Measurements from ENCODE around the gene CHAD.
A peak's percentile ranks its signal among the peaks of the same experiment; 100 is the strongest.

Gene CHAD, protein sequence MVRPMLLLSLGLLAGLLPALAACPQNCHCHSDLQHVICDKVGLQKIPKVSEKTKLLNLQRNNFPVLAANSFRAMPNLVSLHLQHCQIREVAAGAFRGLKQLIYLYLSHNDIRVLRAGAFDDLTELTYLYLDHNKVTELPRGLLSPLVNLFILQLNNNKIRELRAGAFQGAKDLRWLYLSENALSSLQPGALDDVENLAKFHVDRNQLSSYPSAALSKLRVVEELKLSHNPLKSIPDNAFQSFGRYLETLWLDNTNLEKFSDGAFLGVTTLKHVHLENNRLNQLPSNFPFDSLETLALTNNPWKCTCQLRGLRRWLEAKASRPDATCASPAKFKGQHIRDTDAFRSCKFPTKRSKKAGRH

DNA sequence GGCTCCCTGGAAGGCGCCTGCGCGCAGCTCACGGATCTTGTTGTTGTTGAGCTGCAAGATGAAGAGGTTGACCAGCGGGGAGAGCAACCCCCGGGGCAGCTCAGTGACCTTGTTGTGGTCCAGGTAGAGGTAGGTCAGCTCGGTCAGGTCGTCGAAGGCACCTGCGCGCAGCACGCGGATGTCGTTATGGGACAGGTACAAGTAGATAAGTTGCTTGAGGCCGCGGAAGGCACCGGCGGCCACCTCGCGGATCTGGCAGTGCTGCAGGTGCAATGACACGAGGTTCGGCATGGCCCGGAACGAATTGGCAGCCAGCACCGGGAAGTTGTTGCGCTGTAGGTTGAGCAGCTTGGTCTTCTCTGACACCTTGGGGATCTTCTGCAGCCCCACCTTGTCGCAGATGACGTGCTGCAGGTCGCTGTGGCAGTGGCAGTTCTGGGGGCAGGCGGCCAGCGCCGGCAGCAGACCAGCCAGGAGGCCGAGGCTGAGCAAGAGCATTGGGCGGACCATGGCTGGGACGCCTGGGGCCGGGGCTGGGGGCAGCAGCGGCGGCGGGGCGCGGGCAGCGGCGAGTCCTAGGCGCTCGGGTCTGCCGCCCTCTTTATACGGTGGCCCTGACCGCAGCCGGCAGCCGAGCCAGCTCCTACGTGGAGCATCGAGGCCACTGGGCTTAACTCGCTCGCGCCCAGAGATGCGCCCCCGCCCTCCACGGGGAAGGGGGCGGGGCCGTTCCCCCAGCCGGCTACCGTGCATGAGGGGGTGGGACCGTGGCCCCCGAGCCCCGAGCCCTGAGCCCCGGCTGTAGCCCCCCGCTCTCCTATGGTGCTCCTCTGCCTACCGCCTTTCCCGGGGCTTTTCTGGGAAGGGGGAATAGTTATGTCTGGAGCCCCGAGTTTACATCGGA is at the start of gene CHAD:
Gene CHAD, minus strand, starts transcription at position 577 of the 904 bp plus-strand sequence. Its CDS starts 67 bp downstream, at position 510.
- H3K4me1 ChIP-seq = peaks cover 15% of the 10 kb centered on the region
- peaks cover 29% of the 10 kb centered on the region for H3K27me3 ChIP-seq
- H3K4me2 ChIP-seq = no peak within 1 kb of the TSS
- H3K36me3 ChIP-seq = no peaks in the 10 kb centered on the region; the same call in 1 of the 2 replicates
- no peak within 1 kb of the TSS for H3K9ac ChIP-seq
- no peaks in the 10 kb centered on the region for H3K9me3 ChIP-seq
- no peak within 1 kb of the TSS for H3K27ac ChIP-seq
- H4K20me1 ChIP-seq = no peaks in the 10 kb centered on the region
- no peak for TF ChIP-seq Cebpa-rat (IDR thresholded peaks at IDR 0.05)
- no peak within 1 kb of the TSS for H3K4me3 ChIP-seq

DNA sequence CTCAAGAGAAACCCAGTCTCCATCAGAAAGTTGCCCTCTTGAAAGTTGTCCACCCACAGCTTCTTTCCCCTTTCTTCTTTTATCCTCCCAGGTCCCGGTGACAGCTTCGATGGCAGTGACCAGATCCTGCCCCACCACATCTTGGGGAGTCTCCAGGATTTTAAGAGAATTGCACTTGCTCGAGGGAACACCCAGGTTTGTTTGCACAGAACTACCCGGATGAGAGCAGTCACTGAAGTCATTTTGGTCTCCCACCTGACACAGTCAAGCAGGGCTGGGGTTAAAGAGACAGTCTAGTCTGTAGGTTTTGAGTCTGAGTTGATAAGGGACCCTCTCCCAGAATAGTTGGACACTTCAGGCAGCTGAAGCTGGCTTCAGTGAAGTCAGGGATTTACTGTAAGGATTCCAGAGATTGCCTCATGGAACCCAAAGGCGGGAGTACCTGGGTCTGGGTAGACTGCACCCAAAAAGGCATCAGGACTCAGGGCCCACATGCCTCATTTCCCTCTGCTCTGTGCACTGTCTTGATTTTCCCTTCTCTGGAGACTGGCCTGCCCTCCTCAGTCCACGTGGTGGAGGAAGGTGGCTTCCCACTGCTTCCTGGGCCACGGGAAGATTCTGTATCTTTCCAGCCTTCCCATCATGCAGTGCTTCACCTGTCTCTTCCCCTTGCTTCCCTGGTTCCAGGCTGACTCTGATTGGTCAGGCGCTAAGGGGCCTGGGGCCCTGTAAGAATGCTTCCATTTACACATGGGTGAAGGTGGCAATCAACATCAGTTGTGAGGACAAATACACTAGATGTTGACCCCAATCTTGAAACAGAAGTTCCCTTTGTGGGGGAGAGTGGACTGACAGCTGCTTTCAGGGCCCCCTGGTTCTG is 49.1 kb upstream of the CHAD start:
- peaks cover 15% of the 10 kb centered on the region for H3K4me1 ChIP-seq
- no peak for TF ChIP-seq Cebpa-rat (IDR thresholded peaks at IDR 0.05)
- no peaks in the 10 kb centered on the region for H3K27me3 ChIP-seq
- no peaks in the 10 kb centered on the region for H3K9me3 ChIP-seq
- no peak overlapping the region for H3K4me3 ChIP-seq
- no peaks in the 10 kb centered on the region for H3K36me3 ChIP-seq
- H3K27ac ChIP-seq = no peak overlapping the region
- H3K4me2 ChIP-seq = no peak overlapping the region
- H3K9ac ChIP-seq = no peak overlapping the region
- no peaks in the 10 kb centered on the region for H4K20me1 ChIP-seq

DNA sequence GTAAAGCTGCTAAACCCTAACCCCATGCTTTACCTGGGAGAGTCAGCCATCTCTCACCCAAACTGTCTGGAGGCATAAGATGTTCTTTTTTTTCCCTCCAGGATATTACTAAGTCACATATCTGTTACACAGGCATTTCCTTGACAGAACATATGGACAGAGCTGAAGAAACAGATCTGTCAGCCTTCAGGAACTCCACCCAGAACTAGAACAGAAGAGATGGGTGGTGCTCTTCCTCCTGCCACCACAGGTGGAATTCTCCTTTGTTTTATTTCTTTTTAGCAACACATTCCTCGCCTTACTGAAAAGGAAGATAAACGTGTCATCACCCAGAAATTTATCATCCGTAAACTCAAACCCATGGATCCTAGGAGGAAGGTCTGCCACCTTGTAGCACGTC is 48.3 kb upstream of the CHAD start:
- Histone ChIP-seq H3K4me1 (peaks cover 15% of the 10 kb centered on the region), H4K20me1 (no peaks in the 10 kb centered on the region), H3K36me3 (no peaks in the 10 kb centered on the region), H3K4me2 (no peak overlapping the region), H3K9ac (no peak overlapping the region), H3K27me3 (no peaks in the 10 kb centered on the region), H3K27ac (no peak overlapping the region), H3K9me3 (no peaks in the 10 kb centered on the region), H3K4me3 (no peak overlapping the region)
- TF ChIP-seq Cebpa-rat (IDR thresholded peaks at IDR 0.05) = no peak

DNA sequence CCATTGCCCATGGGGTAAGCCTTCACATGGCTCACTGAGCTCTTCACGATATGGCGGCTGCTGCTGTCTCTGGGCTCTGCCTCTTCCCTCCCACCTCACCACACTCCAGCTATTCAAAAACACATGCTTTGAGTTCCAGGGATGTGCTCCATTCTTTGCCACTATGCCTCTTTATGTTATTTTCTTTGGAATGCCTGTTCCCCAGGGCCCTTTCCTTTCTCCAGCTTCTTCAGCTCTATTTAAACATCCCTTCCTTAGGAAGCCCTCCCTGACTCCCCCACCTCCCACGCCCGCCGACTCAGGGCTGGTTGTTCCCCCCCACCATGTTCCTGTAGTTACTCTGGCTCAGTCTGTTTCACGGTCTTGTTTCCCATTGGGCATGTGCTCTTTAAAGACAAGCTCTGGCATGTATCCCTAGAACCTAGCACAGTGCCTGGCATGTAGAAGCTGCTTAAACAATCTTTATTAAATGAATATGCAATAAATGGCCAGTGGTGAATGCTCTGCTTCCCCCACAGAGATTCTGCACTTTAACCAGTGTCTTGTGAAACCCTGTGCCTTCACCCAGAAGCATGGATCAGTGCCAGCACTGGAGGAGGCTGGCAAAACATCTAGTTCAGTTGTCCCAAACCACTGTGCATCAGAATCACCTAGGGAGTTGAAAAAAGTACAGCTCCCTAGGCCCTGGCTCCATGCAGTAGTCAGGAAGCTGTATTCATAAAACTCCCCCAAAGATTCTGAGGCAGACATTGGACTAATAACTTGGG is 46.4 kb upstream of the CHAD start:
- Histone ChIP-seq H3K27me3 (no peaks in the 10 kb centered on the region), H3K4me2 (peak overlapping the region; percentile 46), H3K4me3 (no peak overlapping the region), H3K36me3 (no peaks in the 10 kb centered on the region), H4K20me1 (no peaks in the 10 kb centered on the region), H3K9me3 (no peaks in the 10 kb centered on the region), H3K27ac (no peak overlapping the region), H3K4me1 (peaks cover 15% of the 10 kb centered on the region), H3K9ac (no peak overlapping the region)
- TF ChIP-seq Cebpa-rat (IDR thresholded peaks at IDR 0.05) = no peak

DNA sequence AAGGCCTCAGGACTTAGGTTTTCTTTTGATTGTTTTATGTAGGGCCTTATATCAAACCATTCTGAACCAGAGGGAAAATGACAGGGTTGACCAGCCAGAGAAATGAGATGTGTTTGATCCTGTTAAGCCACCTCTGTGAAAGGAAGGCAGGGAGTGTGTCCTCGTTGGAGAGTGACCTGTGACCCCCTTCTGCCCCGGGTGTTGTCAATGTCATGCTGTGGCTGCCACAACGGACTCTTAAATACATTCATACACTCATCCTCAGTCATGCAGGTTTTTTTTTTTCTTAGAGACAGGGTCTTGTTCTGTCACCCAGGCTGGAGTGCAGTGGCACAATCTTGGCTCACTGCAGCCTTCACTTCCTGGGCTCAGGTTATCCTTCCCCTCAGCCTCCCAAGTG is 45.7 kb upstream of the CHAD start:
- Histone ChIP-seq H3K27me3 (peaks cover 6% of the 10 kb centered on the region; the same call in 1 of the 2 replicates), H3K4me2 (no peak overlapping the region), H3K4me3 (no peak overlapping the region), H3K4me1 (peaks cover 15% of the 10 kb centered on the region), H3K9me3 (no peaks in the 10 kb centered on the region), H4K20me1 (no peaks in the 10 kb centered on the region), H3K9ac (no peak overlapping the region), H3K36me3 (no peaks in the 10 kb centered on the region), H3K27ac (no peak overlapping the region)
- no peak for TF ChIP-seq Cebpa-rat (IDR thresholded peaks at IDR 0.05)

DNA sequence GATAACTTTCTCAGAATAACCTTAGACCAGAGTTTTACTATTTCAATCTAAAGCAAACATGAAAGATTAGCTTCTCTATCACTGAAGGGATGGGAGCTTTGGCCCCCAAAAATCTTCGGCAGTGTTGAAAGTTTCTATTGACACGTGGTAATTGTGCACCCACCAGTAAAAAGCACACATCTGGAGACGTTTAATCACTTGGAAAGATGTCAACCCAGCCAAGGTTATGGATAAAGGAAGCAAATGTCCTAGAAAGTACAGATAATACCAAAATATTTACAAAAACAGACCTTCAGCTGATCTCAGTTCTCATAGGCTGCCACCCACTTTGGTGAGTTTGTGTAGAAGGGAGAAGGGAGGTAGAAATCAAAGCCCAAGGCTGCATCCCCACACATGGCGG is 44.8 kb upstream of the CHAD start:
- TF ChIP-seq Cebpa-rat (IDR thresholded peaks at IDR 0.05) = no peak
- H3K9me3 ChIP-seq = no peaks in the 10 kb centered on the region
- no peak overlapping the region for H3K27ac ChIP-seq
- H3K27me3 ChIP-seq = peaks cover 15% of the 10 kb centered on the region
- peaks cover 18% of the 10 kb centered on the region for H3K4me1 ChIP-seq
- H3K4me3 ChIP-seq = no peak overlapping the region
- no peak overlapping the region for H3K4me2 ChIP-seq
- no peaks in the 10 kb centered on the region for H3K36me3 ChIP-seq
- H3K9ac ChIP-seq = no peak overlapping the region
- H4K20me1 ChIP-seq = no peaks in the 10 kb centered on the region

DNA sequence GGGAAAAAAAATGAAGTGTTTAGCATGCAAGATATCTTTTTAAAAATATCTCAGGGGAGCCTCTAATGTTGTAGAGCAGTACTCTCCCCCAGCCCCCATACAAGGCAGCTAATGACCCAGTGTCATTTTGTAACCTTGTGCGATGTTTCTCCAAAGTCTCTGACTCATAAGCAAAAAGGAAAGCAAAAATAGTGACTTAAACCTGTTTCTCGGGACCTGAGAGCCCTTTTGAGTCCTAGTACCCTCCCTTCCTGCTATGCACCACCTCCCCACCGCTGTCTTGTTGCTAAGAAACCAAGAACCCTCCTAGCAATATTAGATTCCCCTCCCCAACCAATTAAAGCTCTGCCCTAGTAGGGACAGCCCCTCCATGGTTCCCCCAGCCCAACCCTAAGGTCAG is 42.4 kb upstream of the CHAD start:
- Histone ChIP-seq H3K4me3 (no peak overlapping the region), H3K9ac (no peak overlapping the region), H3K36me3 (no peaks in the 10 kb centered on the region), H3K27me3 (peaks cover 39% of the 10 kb centered on the region), H3K9me3 (no peaks in the 10 kb centered on the region), H3K4me2 (no peak overlapping the region), H3K27ac (no peak overlapping the region), H3K4me1 (peaks cover 20% of the 10 kb centered on the region), H4K20me1 (no peaks in the 10 kb centered on the region)
- no peak for TF ChIP-seq Cebpa-rat (IDR thresholded peaks at IDR 0.05)

DNA sequence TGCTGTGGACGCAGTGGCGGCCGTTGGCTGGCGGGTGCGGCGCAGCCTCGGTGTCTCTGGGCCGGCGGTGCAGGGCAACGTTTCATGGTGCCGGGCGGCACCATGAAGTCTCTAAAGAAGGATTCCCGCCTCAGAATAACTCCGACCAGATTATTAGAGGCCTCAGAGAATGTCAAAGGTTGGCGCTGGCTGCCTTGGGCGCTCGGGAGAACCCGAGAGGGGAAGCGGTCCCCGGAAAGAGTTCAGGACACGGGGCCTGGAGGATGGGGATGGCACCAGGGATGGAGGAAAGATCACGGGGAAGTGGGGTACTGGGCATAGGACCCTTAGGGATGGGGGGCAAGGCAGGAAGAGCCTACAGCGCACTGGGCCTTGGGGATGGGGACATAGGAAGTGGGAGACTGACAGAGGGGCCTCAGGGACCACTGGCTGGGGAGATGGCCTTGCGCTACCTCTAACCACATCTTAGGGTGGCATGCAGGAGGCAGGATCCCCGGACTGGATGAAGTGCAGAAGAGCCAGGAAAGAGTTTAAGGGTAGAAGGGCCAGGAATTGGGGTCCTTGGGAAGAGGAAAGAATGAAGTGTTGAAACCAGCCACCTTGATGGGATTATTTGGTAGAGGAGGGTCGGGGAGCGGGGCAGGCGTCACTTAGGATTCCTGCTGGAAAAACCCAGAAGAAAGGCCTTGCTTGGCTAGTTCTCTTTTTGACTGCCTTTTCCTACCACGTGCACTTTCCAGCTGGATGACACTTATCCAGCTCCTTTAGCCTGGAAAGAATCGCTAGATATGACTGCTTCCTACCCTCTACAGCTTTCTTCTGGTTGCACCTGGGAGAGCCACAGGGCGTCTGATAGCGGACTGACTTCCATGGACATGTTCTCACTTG is 40.1 kb upstream of the CHAD start:
- Histone ChIP-seq H3K27ac (no peak overlapping the region), H3K4me3 (peak overlapping the region; percentile 61), H3K36me3 (no peaks in the 10 kb centered on the region), H3K27me3 (peaks cover 42% of the 10 kb centered on the region), H3K9ac (no peak overlapping the region), H3K4me1 (peaks cover 6% of the 10 kb centered on the region; the same call in 1 of the 2 replicates), H3K9me3 (no peaks in the 10 kb centered on the region), H3K4me2 (peak overlapping the region; percentile 74), H4K20me1 (no peaks in the 10 kb centered on the region)
- no peak for TF ChIP-seq Cebpa-rat (IDR thresholded peaks at IDR 0.05)
